Measurements from ENCODE around the gene LGI2. TPM values are rescaled to one million over a fixed set of nuclear protein-coding genes. Genes with fewer than 3 reads are reported as not detected.

LGI2 gene
- total and polyA plus RNA-seq, 2 experiments from 2014 or later, result 0.63 to 8.0 TPM

DNA sequence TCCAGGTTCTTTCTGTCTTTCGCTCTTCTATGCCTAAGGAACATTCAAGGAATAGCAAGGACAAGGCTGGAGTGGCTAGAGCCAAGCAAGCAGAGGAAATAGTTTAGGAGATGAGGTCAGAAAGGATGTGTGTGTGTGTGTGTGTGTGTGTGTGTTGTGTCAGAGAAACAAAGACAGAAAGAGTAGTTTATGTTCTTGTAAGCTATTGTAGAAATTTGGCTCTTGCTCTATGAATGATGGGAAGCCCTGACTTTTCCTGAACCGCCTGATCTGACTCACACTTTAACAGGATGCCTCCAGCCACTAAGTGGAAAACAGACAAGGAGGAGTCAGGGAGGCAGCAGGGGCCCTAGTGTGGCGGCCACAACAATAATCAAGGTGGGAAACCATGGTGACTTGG, 39.7 kb downstream of the LGI2 start:
- Histone ChIP-seq H3K27ac (ENCODE audit: low read depth) (no peak overlapping the region), H3K79me2 (replicated peaks; ENCODE audit: insufficient read depth) (no peaks in the 10 kb centered on the region), H2AFZ (no peak overlapping the region), H3F3A (replicated peaks; ENCODE audit: low read depth) (no peaks in the 10 kb centered on the region), H4K20me1 (replicated peaks; ENCODE audit: insufficient read depth) (no peaks in the 10 kb centered on the region), H3K9me2 (ENCODE audit: insufficient read depth) (no peaks in the 10 kb centered on the region), H3K36me3 (ENCODE audit: insufficient read depth) (no peaks in the 10 kb centered on the region), H3K4me2 (no peak overlapping the region), H3K4me3 (no peak overlapping the region), H3K27me3 (ENCODE audit: insufficient read depth) (no peaks in the 10 kb centered on the region), H3K4me1 (ENCODE audit: insufficient read depth) (no peaks in the 10 kb centered on the region)
- peaks cover 9% of the 10 kb centered on the region for H3K4me1 Mint-ChIP-seq
- no peaks in the 10 kb centered on the region for H3K27me3 Mint-ChIP-seq (ENCODE audit: insufficient read depth, low read depth, poor library complexity)
- no peak for TF ChIP-seq JUNB (IDR thresholded peaks at IDR 0.05; ENCODE audit: unreplicated experiment)
- no peak for TF ChIP-seq REST (IDR thresholded peaks at IDR 0.05; ENCODE audit: unreplicated experiment)
- TF ChIP-seq ZNF331 (CRISPR knock-in tag; IDR thresholded peaks at IDR 0.05; ENCODE audit: low read depth), result no peak
- TF ChIP-seq EZH2phosphoT487 (IDR thresholded peaks at IDR 0.05; ENCODE audit: unreplicated experiment), result no peak
- TF ChIP-seq POLR2AphosphoS5 (IDR thresholded peaks at IDR 0.05; ENCODE audit: low read depth), result no peak
- TF ChIP-seq EZH2 (IDR thresholded peaks at IDR 0.05; ENCODE audit: low read depth, unreplicated experiment), result no peak
- no peak for TF ChIP-seq CREB1 (CRISPR knock-in tag; IDR thresholded peaks at IDR 0.05; ENCODE audit: low read depth)
- TF ChIP-seq ZNF462 (CRISPR knock-in tag; IDR thresholded peaks at IDR 0.05), result no peak
- TF ChIP-seq STAT1 (IDR thresholded peaks at IDR 0.05; ENCODE audit: unreplicated experiment), result no peak
- TF ChIP-seq, protein P1, sequence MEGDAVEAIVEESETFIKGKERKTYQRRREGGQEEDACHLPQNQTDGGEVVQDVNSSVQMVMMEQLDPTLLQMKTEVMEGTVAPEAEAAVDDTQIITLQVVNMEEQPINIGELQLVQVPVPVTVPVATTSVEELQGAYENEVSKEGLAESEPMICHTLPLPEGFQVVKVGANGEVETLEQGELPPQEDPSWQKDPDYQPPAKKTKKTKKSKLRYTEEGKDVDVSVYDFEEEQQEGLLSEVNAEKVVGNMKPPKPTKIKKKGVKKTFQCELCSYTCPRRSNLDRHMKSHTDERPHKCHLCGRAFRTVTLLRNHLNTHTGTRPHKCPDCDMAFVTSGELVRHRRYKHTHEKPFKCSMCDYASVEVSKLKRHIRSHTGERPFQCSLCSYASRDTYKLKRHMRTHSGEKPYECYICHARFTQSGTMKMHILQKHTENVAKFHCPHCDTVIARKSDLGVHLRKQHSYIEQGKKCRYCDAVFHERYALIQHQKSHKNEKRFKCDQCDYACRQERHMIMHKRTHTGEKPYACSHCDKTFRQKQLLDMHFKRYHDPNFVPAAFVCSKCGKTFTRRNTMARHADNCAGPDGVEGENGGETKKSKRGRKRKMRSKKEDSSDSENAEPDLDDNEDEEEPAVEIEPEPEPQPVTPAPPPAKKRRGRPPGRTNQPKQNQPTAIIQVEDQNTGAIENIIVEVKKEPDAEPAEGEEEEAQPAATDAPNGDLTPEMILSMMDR (conservative IDR thresholded peaks at IDR 0.05; ENCODE audit: low read depth in 2 of 2), result no peak
- no peak for TF ChIP-seq NANOG (IDR thresholded peaks at IDR 0.05; ENCODE audit: borderline replicate concordance)
- no peak for TF ChIP-seq ETS1 (IDR thresholded peaks at IDR 0.05)
- no peak for TF ChIP-seq ZNF114 (CRISPR knock-in tag; IDR thresholded peaks at IDR 0.05)
- H3K36me3 Mint-ChIP-seq (ENCODE audit: low read depth), result peaks cover 10% of the 10 kb centered on the region; the same call in 2 of the 3 replicates
- no peak overlapping the region for H3K27ac Mint-ChIP-seq
- ATAC-seq, result no peak
- H3K9me3 Mint-ChIP-seq, result peaks cover 7% of the 10 kb centered on the region; the same call in 2 of the 3 replicates
- H3K4me3 Mint-ChIP-seq, result no peak overlapping the region
- DNase-seq (ENCODE audit: low spot score), result no peak
